Duodenal mucosa (tissue), 2 donors: ENCODE results near the gene KCNK1.

Experiments
- H3K27ac ChIP-seq: one replicate; pipeline ENCODE4 v1.7.0; 2013; ENCODE audit warnings: low read depth, low read length
- H3K27me3 ChIP-seq, 2 donors: one replicate each; pipeline ENCODE4 v1.7.0; 2013; ENCODE audit warnings: low read length in 2 of 2, control low read depth in 1 of 2; ENCODE audit not compliant: insufficient read depth in 2 of 2, control insufficient read depth in 1 of 2
- H3K36me3 ChIP-seq, 2 donors: one replicate each; pipeline ENCODE4 v1.7.0; 2013; ENCODE audit warnings: low read length in 2 of 2, control low read depth in 1 of 2; ENCODE audit not compliant: insufficient read depth in 2 of 2, control insufficient read depth in 1 of 2
- H3K4me1 ChIP-seq, 2 donors: one replicate each; pipeline ENCODE4 v1.7.0; 2013; ENCODE audit warnings: low read length in 2 of 2, control low read depth in 1 of 2; ENCODE audit not compliant: insufficient read depth in 2 of 2, control insufficient read depth in 1 of 2
- H3K4me3 ChIP-seq, 2 donors: one replicate each; pipeline ENCODE4 v1.7.0; 2013; ENCODE audit warnings: low read length in 2 of 2, low read depth in 1 of 2
- H3K9ac ChIP-seq, 2 donors: one replicate each; pipeline ENCODE4 v1.7.0; 2013; ENCODE audit warnings: low read length in 2 of 2, low read depth in 1 of 2
- H3K9me3 ChIP-seq, 2 donors: one replicate each; pipeline ENCODE4 v1.7.0; 2013; ENCODE audit warnings: low read length in 2 of 2, control low read depth in 1 of 2; ENCODE audit not compliant: control insufficient read depth in 1 of 2

The KCNK1 gene

DNA sequence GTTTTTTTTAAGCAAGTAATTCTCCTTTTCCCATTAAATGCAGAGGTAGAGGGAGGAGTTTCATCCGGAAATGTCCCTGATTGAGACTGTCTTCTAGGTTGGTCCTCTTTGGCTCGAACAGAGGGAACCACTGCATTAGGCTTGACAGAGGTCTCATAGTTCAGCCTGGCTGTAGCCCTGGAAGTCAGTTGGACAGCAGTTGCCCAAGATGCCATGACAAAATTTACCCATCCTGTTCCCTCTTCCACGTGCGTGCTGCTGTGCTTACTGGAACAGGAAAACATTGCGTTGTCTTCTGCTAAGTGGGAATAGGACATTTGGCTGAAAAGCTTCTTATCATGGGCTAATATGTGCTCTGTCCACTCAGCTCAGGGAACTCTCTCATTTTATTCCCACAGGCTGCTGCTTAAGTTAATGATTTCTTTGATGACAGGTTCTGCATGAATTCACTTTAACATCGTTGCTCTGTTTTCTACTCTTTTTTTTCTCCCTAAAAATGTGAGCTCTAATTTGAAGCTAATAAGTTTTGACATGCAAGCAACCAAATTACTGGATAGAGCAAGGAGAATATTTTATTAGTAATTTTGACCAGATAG is 18.0 kb downstream of the KCNK1 start:
- Histone ChIP-seq H3K27me3 (no peaks in the 10 kb centered on the region), H3K4me1 (peaks cover 0 to 4% of the 10 kb centered on the region in 2 donors), H3K36me3 (peaks cover 3 to 9% of the 10 kb centered on the region in 2 donors), H3K9me3 (no peaks in the 10 kb centered on the region), H3K9ac (no peak overlapping the region), H3K4me3 (no peak overlapping the region), H3K27ac (no peak overlapping the region)

DNA sequence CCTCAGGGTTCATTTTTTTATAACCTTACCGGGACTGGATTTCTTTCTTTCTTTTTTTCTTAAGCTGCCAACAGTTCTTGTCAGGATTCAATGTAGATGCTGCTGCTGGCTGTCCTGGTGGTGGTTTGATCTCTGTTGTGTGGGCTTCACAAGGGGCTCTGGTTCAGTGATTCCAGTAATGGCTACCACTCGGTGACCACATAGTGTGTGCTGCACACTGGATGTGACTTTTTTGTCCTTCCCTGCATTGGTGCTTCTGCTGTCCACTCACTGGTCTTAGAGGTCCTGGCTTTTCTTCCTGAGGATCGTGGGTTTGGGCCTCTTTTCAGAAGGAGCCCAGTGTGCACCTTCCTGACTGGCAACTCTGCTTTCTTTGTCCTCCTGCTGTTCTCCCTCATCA is 18.5 kb downstream of the KCNK1 start:
- Histone ChIP-seq H3K4me1 (peaks cover 0 to 4% of the 10 kb centered on the region in 2 donors), H3K9me3 (no peaks in the 10 kb centered on the region), H3K27me3 (no peaks in the 10 kb centered on the region), H3K4me3 (no peak overlapping the region), H3K9ac (no peak overlapping the region), H3K27ac (no peak overlapping the region), H3K36me3 (peaks cover 3 to 9% of the 10 kb centered on the region in 2 donors)

DNA sequence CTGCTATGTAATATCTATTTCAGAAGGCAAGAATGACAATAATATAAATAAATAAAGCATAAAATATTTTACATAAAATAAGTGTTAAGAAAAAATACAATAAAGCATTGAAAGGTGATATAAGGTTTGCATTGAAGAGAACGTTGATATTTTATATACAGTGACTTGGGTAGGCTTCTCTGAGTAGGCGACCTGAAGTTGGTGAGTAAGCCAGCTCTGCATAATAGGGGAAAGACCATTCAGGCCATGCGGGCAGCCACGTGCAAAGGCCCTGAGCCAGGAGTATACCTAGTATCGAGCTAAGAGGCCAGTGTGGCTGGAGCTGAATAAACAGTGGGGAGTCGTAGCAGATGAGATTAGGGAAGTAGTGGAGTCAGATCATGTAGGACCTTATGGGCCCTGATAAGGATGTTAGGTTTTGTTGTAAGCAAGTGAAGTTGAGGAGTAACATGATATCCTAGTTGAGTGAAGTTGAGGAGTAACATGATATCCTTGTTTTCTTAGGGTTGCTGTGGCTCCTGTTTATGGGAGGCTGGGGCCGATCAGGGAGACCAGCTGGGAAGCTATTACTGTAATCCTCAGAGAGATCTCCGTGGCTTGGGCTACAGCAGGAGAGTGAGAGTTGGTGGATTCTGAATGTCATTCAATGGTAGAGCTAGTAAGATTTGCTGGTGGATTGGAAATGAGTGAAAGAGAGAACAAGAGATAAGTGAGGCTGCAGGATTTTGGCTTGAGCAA is 22.0 kb downstream of the KCNK1 start:
- no peak overlapping the region for H3K4me3 ChIP-seq
- H3K36me3 ChIP-seq = peaks cover 4 to 10% of the 10 kb centered on the region in 2 donors
- H3K4me1 ChIP-seq = peaks cover 0 to 8% of the 10 kb centered on the region in 2 donors
- no peak overlapping the region for H3K9ac ChIP-seq
- H3K27ac ChIP-seq = no peak overlapping the region
- H3K27me3 ChIP-seq = no peaks in the 10 kb centered on the region
- H3K9me3 ChIP-seq = no peaks in the 10 kb centered on the region

DNA sequence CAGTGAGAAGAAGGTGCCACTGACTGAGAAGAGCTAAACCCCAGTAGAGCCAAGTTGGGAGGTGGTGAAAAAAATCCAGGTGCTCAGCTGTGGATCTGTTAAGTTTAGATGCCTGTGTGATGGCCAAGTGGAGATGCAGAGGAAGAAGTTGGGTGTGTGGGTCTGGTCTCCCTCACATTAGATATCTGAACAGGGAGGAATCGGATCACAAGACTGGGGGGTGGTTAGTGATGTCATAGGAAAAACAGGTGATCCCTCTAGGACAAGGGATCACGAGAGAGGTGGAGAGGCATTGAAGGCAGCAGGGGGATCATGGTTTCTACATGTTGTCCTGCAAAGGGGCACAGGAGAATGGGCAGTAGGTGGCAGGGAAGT is 22.6 kb downstream of the KCNK1 start:
- Histone ChIP-seq H3K9me3 (no peaks in the 10 kb centered on the region), H3K27ac (no peak overlapping the region), H3K4me3 (no peak overlapping the region)

DNA sequence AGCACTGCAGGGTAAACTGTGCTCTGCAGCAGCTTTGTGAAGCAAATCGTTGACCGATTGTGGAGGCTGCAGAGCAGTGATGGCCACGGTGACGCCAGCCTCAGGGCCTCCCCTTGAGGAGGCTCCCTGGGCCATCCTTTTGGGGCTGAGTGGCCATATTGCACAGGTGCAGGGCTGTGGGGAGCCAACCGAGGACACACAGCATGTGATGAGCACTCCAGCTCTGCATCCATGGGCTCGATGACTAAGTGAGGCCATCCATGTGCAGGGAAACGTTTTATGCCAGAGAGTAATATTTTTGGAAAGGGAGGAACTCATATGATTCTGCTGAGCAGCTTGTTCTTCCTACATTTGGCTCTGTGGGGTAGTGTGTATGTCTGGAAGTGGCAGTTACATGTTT is 24.6 kb downstream of the KCNK1 start:
- H3K9ac ChIP-seq = no peak overlapping the region

More for the DNA sequence above, 22.6 kb downstream of the KCNK1 start:
- Histone ChIP-seq H3K9ac (no peak overlapping the region), H3K36me3 (peaks cover 6 to 10% of the 10 kb centered on the region in 2 donors), H3K27me3 (no peaks in the 10 kb centered on the region), H3K4me1 (peaks cover 0 to 8% of the 10 kb centered on the region in 2 donors)

DNA sequence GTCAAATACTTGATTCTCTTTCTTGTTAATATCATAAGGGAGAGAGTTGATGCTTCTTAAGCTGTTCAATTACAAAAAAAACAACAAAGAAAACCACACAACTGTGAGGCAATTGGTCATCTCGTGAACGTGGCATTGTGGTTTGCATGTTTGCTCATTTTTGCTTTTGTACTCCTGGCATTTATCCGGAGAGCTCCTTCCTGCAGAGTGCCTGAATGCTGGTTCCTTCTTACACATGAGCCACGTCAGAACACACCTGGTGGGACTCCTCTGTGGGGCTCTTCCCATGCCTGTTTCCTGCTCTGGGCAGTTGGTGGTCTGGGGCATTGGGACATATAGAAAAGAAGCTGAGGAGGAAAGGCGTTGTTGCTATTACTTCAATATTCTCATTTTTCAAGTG is 25.7 kb downstream of the KCNK1 start:
- H3K27me3 ChIP-seq = no peaks in the 10 kb centered on the region
- peaks cover 0 to 4% of the 10 kb centered on the region in 2 donors for H3K4me1 ChIP-seq
- H3K4me3 ChIP-seq = no peak overlapping the region
- H3K27ac ChIP-seq = no peak overlapping the region
- peaks cover 3 to 9% of the 10 kb centered on the region in 2 donors for H3K36me3 ChIP-seq
- H3K9me3 ChIP-seq = no peaks in the 10 kb centered on the region
- no peak overlapping the region for H3K9ac ChIP-seq

More for the DNA sequence above, 24.6 kb downstream of the KCNK1 start:
- Histone ChIP-seq H3K4me3 (no peak overlapping the region), H3K27ac (no peak overlapping the region), H3K27me3 (no peaks in the 10 kb centered on the region), H3K9me3 (no peaks in the 10 kb centered on the region), H3K36me3 (peaks cover 3 to 9% of the 10 kb centered on the region in 2 donors), H3K4me1 (peaks cover 0 to 4% of the 10 kb centered on the region in 2 donors)

DNA sequence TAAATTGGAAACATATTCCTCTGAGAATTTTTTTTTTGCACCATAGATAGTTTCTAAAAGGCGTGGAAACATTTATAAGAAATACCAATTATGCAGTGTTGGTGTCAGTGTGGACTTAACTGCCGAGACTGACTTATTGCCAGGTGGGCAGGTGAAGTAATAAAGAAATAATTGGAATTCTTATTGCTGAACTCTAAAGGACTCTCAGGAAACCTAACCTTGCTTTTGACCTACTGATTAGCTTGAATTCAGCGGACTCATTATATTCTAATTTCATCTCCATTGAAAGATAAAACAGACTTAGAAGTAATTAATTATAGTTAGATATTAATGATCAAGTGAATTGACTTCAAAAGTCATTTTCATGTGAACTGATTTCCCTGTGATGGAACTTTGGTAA is 26.3 kb downstream of the KCNK1 start:
- H3K36me3 ChIP-seq = peaks cover 3 to 9% of the 10 kb centered on the region in 2 donors
- H3K27ac ChIP-seq = no peak overlapping the region
- peaks cover 0 to 4% of the 10 kb centered on the region in 2 donors for H3K4me1 ChIP-seq
- H3K9ac ChIP-seq = no peak overlapping the region
- H3K9me3 ChIP-seq = no peaks in the 10 kb centered on the region
- no peaks in the 10 kb centered on the region for H3K27me3 ChIP-seq
- no peak overlapping the region for H3K4me3 ChIP-seq

DNA sequence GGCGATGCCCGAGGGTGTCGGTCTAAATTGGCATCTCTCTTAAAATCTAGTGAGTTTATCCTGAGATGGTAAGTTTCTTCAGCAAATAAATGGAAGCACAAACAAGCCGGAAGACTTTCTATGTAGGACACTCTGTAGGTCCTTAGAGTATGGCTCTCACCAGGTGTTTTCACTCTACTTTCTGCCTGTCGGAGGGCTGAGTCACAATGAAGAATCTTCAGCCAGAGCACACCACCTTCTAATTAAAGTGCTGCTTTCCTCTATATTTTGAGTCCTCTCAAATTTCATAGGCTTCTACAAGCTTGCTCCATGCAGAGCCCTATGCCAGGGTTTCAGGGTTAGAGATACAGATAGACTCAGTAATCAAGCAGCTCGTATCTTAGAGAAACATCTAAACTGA is 27.1 kb downstream of the KCNK1 start:
- H3K27me3 ChIP-seq = no peaks in the 10 kb centered on the region
- peaks cover 0 to 4% of the 10 kb centered on the region in 2 donors for H3K4me1 ChIP-seq
- H3K27ac ChIP-seq = no peak overlapping the region
- H3K9me3 ChIP-seq = no peaks in the 10 kb centered on the region
- no peak overlapping the region for H3K9ac ChIP-seq
- peaks cover 3 to 9% of the 10 kb centered on the region in 2 donors for H3K36me3 ChIP-seq
- H3K4me3 ChIP-seq = no peak overlapping the region

DNA sequence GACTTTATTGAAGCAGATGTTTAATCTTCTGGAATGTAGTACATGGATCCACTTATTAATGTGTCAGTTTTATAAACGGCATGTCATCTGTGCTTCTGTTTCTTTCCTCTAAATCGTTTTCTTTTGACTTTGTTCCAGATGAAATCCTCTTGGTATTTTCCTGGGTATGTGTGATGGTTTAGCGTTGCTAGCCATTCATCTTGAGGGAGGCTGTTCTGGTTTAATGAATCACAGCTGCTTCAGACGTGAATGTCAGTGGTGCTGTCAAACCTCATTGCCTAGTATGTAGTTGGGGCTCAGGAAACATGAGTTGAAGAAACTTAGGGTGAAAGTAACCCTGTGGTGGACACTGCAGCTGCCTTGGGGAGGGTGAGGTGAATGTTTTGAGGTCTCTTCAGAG is 33.2 kb downstream of the KCNK1 start:
- Histone ChIP-seq H3K36me3 (no peaks in the 10 kb centered on the region), H3K9me3 (no peaks in the 10 kb centered on the region), H3K4me1 (no peaks in the 10 kb centered on the region), H3K4me3 (no peak overlapping the region), H3K27ac (no peak overlapping the region), H3K27me3 (no peaks in the 10 kb centered on the region), H3K9ac (no peak overlapping the region)

DNA sequence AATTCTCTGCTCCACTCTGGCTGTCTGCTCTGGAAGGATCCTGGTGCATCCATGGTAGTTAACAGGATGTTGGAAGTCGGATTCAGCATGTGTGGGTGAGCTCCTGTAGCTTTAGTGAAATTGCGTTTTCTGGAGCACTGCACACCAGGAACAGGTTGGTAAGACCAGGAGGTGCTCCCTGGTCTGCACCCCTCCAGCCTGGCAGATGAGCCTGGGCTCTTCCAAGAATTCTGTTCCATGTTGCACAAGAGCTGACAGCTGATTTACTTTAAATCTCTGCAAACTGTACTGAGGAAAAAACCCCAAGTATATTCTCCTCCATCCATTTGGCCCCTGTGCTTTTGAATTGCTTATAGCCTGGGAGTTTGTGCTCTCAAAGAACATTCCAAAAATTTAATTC is 33.7 kb downstream of the KCNK1 start:
- H3K4me3 ChIP-seq = no peak overlapping the region

More for the DNA sequence above, 33.7 kb downstream of the KCNK1 start:
- Histone ChIP-seq H3K9ac (no peak overlapping the region), H3K27me3 (no peaks in the 10 kb centered on the region), H3K9me3 (no peaks in the 10 kb centered on the region), H3K4me1 (no peaks in the 10 kb centered on the region), H3K27ac (no peak overlapping the region), H3K36me3 (no peaks in the 10 kb centered on the region)
